Measurements from ENCODE around the gene ABHD8.

DNA sequence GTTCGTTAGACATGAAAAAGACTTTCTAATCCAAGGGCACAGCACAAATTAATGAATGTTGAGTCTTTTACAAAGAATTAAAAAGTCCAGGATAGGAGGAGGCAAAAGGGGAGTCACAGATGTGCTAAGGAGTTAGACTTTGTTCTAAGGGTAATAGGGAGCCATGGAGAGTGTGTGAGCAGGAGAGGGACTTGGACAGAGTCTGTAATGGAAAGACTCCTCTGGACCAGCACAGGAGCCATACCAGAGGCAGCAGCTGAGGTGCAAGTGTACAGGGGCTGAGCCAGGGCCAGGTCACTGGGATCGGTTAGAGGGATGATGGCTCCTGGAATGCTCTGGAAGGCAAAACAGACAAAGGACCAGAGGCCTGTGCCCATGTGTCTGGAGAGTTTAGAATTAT, 44.7 kb upstream of the ABHD8 start:
- TF ChIP-seq EZH2 (IDR thresholded peaks at IDR 0.05) (no peak), POLR2AphosphoS5 (IDR thresholded peaks at IDR 0.05; ENCODE audit: borderline replicate concordance, low read depth, low read length) (no peak)

All from SK-N-MC (cell line).